ENCODE results near the gene APOB.

DNA sequence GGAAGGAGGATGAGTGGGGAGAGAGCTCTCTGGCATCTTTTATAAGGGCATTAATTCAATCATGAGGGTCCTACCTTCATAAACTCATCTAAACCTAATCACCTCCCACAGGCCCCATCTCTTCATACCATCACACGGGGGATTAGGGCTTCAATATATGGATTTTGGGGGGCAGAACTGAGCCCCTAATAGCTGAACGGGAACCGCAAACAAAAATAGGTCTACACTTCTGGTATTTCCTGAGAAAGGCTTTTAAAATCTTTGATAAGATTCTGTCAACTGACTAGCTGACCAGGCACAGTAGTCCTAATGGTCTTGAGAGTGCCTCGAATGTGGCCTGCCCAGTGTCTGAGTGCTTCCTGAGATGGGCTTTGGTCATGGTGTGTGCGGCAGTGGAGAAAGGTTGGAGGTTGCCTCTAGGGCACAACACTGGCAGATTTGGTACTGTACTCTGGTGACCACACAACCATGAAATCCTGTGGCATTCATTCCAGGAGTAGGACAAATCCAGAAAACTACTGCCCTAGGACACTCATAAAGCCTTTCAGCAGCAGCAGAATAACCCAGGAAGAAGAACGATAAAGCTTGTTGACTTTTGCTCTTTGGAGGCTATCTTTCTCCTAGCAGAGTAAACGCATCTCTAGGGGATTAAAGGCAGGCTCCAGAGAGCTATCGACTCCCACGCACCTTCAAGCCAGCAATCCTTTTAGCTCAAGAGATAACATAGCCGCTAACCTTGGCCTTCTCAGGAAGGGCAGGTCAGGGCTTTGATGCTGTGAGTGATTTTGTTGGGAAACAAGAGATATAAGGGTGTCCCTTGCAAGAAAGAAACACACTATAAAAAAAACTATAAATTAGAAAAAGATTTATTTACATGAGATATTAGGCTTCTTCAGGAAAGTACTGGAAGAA, 12.3 kb upstream of the APOB start:
- TF ChIP-seq, protein P1, sequence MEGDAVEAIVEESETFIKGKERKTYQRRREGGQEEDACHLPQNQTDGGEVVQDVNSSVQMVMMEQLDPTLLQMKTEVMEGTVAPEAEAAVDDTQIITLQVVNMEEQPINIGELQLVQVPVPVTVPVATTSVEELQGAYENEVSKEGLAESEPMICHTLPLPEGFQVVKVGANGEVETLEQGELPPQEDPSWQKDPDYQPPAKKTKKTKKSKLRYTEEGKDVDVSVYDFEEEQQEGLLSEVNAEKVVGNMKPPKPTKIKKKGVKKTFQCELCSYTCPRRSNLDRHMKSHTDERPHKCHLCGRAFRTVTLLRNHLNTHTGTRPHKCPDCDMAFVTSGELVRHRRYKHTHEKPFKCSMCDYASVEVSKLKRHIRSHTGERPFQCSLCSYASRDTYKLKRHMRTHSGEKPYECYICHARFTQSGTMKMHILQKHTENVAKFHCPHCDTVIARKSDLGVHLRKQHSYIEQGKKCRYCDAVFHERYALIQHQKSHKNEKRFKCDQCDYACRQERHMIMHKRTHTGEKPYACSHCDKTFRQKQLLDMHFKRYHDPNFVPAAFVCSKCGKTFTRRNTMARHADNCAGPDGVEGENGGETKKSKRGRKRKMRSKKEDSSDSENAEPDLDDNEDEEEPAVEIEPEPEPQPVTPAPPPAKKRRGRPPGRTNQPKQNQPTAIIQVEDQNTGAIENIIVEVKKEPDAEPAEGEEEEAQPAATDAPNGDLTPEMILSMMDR (IDR thresholded peaks at IDR 0.05): no peak
- TF ChIP-seq MXI1 (IDR thresholded peaks at IDR 0.05; ENCODE audit: low read depth, low read length) (no peak), RFX5 (IDR thresholded peaks at IDR 0.05; ENCODE audit: low read length) (no peak)
